ENCODE results near the gene NOP53.
"Not testable (repeated sequence)": the region's sequence is repeated elsewhere in the genome, so short reads cannot be mapped to it uniquely, and the experiment has no call there.

The NOP53 gene

GRCh38 chr19:47766359-47766620 is 20.9 kb downstream of the NOP53 start:
- DNase-seq: no peak
- Histone ChIP-seq H3K27ac (no peak overlapping the region), H3K4me3 (ENCODE audit: low read depth, low read length) (no peak overlapping the region), H3K36me3 (replicated peaks) (no peaks in the 10 kb centered on the region), H3K27me3 (replicated peaks) (no peaks in the 10 kb centered on the region)
- in situ Hi-C loops (cut with HindIII; ENCODE audit: low pct_ligation_motif_present, low sequenced_read_pairs): no loop called here
- TF ChIP-seq, protein P1, sequence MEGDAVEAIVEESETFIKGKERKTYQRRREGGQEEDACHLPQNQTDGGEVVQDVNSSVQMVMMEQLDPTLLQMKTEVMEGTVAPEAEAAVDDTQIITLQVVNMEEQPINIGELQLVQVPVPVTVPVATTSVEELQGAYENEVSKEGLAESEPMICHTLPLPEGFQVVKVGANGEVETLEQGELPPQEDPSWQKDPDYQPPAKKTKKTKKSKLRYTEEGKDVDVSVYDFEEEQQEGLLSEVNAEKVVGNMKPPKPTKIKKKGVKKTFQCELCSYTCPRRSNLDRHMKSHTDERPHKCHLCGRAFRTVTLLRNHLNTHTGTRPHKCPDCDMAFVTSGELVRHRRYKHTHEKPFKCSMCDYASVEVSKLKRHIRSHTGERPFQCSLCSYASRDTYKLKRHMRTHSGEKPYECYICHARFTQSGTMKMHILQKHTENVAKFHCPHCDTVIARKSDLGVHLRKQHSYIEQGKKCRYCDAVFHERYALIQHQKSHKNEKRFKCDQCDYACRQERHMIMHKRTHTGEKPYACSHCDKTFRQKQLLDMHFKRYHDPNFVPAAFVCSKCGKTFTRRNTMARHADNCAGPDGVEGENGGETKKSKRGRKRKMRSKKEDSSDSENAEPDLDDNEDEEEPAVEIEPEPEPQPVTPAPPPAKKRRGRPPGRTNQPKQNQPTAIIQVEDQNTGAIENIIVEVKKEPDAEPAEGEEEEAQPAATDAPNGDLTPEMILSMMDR (IDR thresholded peaks at IDR 0.05; ENCODE audit: low read depth, low read length, missing control alignments): no peak

GRCh38 chr19:47766670-47767069 is 21.3 kb downstream of the NOP53 start:
- H3K27ac ChIP-seq: no peak overlapping the region
- no peak for DNase-seq
- no peak overlapping the region for H3K4me3 ChIP-seq (ENCODE audit: low read depth, low read length)
- H3K36me3 ChIP-seq (replicated peaks): no peaks in the 10 kb centered on the region
- no peaks in the 10 kb centered on the region for H3K27me3 ChIP-seq (replicated peaks)
- TF ChIP-seq, protein P1 (IDR thresholded peaks at IDR 0.05; ENCODE audit: low read depth, low read length, missing control alignments): no peak
- in situ Hi-C loops (cut with HindIII; ENCODE audit: low pct_ligation_motif_present, low sequenced_read_pairs): no loop called here

GRCh38 chr19:47767349-47767748 is 22.0 kb downstream of the NOP53 start:
- in situ Hi-C loops (cut with HindIII; ENCODE audit: low pct_ligation_motif_present, low sequenced_read_pairs): no loop called here
- no peak for DNase-seq
- TF ChIP-seq, protein P1 (IDR thresholded peaks at IDR 0.05; ENCODE audit: low read depth, low read length, missing control alignments): no peak
- Histone ChIP-seq H3K27ac (no peak overlapping the region), H3K27me3 (replicated peaks) (no peaks in the 10 kb centered on the region), H3K4me3 (ENCODE audit: low read depth, low read length) (no peak overlapping the region), H3K36me3 (replicated peaks) (no peaks in the 10 kb centered on the region)

DNA sequence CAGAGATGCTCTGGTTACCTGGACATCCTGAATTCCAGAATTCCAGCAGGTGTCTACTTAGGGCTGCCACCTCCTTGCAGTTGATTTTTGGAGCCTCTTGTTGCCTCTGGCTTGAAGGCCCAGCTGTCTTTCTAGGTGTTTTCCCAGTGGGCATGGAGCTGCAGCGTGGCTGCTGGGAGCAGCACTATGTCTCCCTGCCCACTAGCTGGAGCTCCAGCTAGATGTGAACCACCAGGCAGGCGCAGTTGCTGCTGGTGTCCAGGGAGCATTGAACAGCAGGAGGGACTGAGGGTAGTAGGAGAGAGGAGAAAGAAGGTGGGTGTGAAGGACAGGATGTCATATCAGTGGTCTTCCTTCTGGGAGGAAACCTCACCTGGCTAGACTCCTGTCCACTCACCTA is 23.3 kb downstream of the NOP53 start:
- in situ Hi-C loops (cut with HindIII; ENCODE audit: low pct_ligation_motif_present, low sequenced_read_pairs): no loop called here
- Histone ChIP-seq H3K4me3 (ENCODE audit: low read depth, low read length) (no peak overlapping the region), H3K27me3 (replicated peaks) (no peaks in the 10 kb centered on the region), H3K27ac (no peak overlapping the region), H3K36me3 (replicated peaks) (no peaks in the 10 kb centered on the region)
- DNase-seq: no peak
- TF ChIP-seq, protein P1 (IDR thresholded peaks at IDR 0.05; ENCODE audit: low read depth, low read length, missing control alignments): peak; percentile 22

DNA sequence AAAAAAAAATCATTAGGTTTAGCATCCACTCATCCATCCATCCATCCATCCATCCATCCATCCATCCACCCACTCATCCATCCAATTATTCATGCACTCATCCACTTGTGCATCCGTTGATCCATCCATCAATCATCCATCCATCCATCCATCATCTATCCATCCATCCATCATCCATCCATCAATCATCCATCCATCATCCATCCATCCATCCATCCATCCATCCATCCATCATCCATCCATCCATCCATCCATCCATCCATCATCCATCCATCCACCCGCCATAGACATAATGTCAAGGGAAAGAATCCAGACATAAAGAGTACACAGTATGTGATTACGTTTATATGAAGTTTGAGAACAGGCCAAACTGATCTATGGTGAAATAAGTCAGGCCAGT is 24.2 kb downstream of the NOP53 start:
- in situ Hi-C loops (cut with HindIII; ENCODE audit: low pct_ligation_motif_present, low sequenced_read_pairs): no loop called here
- Histone ChIP-seq H3K4me3 (ENCODE audit: low read depth, low read length) (no peak overlapping the region), H3K27ac (no peak overlapping the region), H3K27me3 (replicated peaks) (no peaks in the 10 kb centered on the region), H3K36me3 (replicated peaks) (no peaks in the 10 kb centered on the region)
- TF ChIP-seq, protein P1 (IDR thresholded peaks at IDR 0.05; ENCODE audit: low read depth, low read length, missing control alignments): no peak
- no peak for DNase-seq

DNA sequence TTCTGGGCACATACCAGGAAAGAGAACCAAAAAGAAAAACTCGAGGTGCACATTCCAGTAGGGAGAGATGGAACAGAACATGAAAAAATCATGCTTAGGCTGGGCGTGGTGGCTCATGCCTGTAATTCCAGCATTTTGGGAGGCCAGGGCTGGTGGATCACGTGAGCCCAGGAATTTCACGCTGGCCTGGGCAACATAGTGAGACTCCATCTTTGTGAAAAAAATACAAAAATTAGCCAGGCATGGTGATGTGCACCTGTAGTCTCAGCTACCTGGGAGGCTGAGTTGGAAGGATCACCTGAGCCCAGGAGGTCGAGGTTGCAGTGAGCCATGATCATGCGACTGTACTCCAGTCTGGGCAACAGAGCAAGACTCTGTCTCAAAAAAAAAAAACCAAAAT is 25.9 kb downstream of the NOP53 start:
- H3K36me3 ChIP-seq (replicated peaks); DNase-seq; H3K27me3 ChIP-seq (replicated peaks); H3K4me3 ChIP-seq (ENCODE audit: low read depth, low read length); H3K27ac ChIP-seq; in situ Hi-C loops (cut with HindIII; ENCODE audit: low pct_ligation_motif_present, low sequenced_read_pairs): not testable (repeated sequence)

Measured in brain microvascular endothelial cell (primary cell).